SU-DHL-6 (cell line): ENCODE results near the gene KRT2.

Experiments used
- H2AFZ ChIP-seq: fragments of 200-600 bp; sonication (generic); 2 replicates; pipeline ENCODE4 v1.6.1; 2014; ENCODE audit warnings: low read depth, mild to moderate bottlenecking, moderate library complexity, mixed read lengths, antibody characterized with exemption, low read length; ENCODE audit not compliant: severe bottlenecking
- H3F3A ChIP-seq: fragments of 200-600 bp; shearing (Covaris generic); 2 replicates; pipeline ENCODE4 v1.6.0; 2016; ENCODE audit warnings: antibody characterized with exemption, mild to moderate bottlenecking; ENCODE audit not compliant: insufficient read depth
- H3K27ac ChIP-seq: fragments of 200-600 bp; sonication (generic); 2 replicates; pipeline ENCODE4 v1.5.1; 2016; ENCODE audit warnings: low read depth, mild to moderate bottlenecking, low read length, moderate library complexity, mixed read lengths
- H3K27me3 ChIP-seq: fragments of 200-600 bp; sonication (generic), shearing (Covaris generic); 2 replicates; pipeline ENCODE4 v1.6.0; 2014; ENCODE audit warnings: mild to moderate bottlenecking, low read length
- H3K36me3 ChIP-seq: fragments of 200-600 bp; sonication (generic); 2 replicates; pipeline ENCODE4 v1.6.1; 2014; ENCODE audit warnings: mild to moderate bottlenecking, low read length, mixed read lengths
- H3K4me2 ChIP-seq: fragments of 300-600, 200-600 bp; shearing (Covaris generic), sonication (generic); 2 replicates; pipeline ENCODE4 v1.6.0; 2014; ENCODE audit warnings: low read length, low read depth, mild to moderate bottlenecking; ENCODE audit not compliant: poor library complexity, severe bottlenecking
- H3K4me3 ChIP-seq: fragments of 200-600 bp; sonication (generic); 2 replicates; pipeline ENCODE4 v1.5.1; 2014; ENCODE audit warnings: antibody characterized with exemption, low read length, mild to moderate bottlenecking, mixed read lengths; ENCODE audit not compliant: insufficient read depth, poor library complexity, severe bottlenecking
- H3K79me2 ChIP-seq: fragments of 200-600 bp; sonication (generic); 2 replicates; pipeline ENCODE4 v1.6.1; 2014; ENCODE audit warnings: mild to moderate bottlenecking, low read length, moderate library complexity; ENCODE audit not compliant: insufficient read depth
- H3K9ac ChIP-seq: fragments of 200-600 bp; sonication (generic); 2 replicates; pipeline ENCODE4 v1.7.0; 2014; ENCODE audit warnings: mild to moderate bottlenecking, low read length
- H3K9me2 ChIP-seq: fragments of 200-600 bp; sonication (generic); replicated peaks from 2 replicates; pipeline ENCODE4 v1.6.1; 2014; ENCODE audit warnings: low read length; ENCODE audit not compliant: insufficient read depth
- H3K9me3 ChIP-seq: fragments of 200-600 bp; sonication (generic); 2 replicates; pipeline ENCODE4 v1.6.1; 2014; ENCODE audit warnings: low read length, mixed read lengths; ENCODE audit not compliant: insufficient read depth
- H4K20me1 ChIP-seq: fragments of 200-600 bp; sonication (generic); 2 replicates; pipeline ENCODE4 v1.6.1; 2014; ENCODE audit warnings: low read depth, mild to moderate bottlenecking, antibody characterized with exemption, low read length, moderate library complexity, mixed read lengths
- EZH2phosphoT487 ChIP-seq: fragments of 200-600 bp; sonication (generic), shearing (Covaris generic); conservative IDR thresholded peaks from 2 replicates; pipeline ENCODE4 v1.6.1; 2018; ENCODE audit warnings: mild to moderate bottlenecking, antibody characterized with exemption, low read length, moderate library complexity, mixed read lengths
- TF ChIP-seq, protein P1 (sequence below): fragments of 200-600 bp; sonication (generic); IDR thresholded peaks from one replicate; pipeline ENCODE4 v1.5.1; 2017; ENCODE audit warnings: antibody characterized with exemption, mild to moderate bottlenecking, low read length, moderate library complexity; ENCODE audit not compliant: insufficient read depth, poor library complexity, severe bottlenecking

Gene KRT2

DNA sequence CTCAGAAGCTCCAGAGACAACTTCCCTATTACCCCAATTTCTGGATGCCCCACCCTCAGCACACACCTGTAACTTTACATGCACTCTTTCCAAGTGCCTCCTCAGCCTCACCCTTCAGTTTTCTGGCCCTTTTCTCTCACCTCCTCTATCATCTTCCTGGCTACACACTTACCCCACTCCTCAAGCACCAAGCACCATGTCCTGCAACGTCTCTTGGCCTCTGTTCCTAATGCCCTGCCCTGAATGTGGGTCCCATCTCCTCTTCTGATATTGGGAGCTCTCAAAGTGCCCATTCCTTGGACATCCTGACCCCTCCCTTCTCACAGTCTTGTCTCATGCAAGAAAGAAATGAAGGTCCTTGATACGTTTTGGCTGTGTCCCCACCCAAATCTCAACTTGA, 51.9 kb downstream of the KRT2 start:
- H3K4me2 ChIP-seq, result no peak overlapping the region
- H3K9me2 ChIP-seq, result no peaks in the 10 kb centered on the region
- no peak overlapping the region for H3K4me3 ChIP-seq
- H3K79me2 ChIP-seq, result no peaks in the 10 kb centered on the region
- H3F3A ChIP-seq, result no peaks in the 10 kb centered on the region
- no peaks in the 10 kb centered on the region for H3K27me3 ChIP-seq
- no peaks in the 10 kb centered on the region for H3K9me3 ChIP-seq
- H3K9ac ChIP-seq, result no peak overlapping the region
- no peaks in the 10 kb centered on the region for H4K20me1 ChIP-seq
- H2AFZ ChIP-seq, result no peak overlapping the region
- no peaks in the 10 kb centered on the region for H3K36me3 ChIP-seq
- no peak overlapping the region for H3K27ac ChIP-seq
- TF ChIP-seq, protein P1, sequence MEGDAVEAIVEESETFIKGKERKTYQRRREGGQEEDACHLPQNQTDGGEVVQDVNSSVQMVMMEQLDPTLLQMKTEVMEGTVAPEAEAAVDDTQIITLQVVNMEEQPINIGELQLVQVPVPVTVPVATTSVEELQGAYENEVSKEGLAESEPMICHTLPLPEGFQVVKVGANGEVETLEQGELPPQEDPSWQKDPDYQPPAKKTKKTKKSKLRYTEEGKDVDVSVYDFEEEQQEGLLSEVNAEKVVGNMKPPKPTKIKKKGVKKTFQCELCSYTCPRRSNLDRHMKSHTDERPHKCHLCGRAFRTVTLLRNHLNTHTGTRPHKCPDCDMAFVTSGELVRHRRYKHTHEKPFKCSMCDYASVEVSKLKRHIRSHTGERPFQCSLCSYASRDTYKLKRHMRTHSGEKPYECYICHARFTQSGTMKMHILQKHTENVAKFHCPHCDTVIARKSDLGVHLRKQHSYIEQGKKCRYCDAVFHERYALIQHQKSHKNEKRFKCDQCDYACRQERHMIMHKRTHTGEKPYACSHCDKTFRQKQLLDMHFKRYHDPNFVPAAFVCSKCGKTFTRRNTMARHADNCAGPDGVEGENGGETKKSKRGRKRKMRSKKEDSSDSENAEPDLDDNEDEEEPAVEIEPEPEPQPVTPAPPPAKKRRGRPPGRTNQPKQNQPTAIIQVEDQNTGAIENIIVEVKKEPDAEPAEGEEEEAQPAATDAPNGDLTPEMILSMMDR, result no peak
- no peak for TF ChIP-seq EZH2phosphoT487

DNA sequence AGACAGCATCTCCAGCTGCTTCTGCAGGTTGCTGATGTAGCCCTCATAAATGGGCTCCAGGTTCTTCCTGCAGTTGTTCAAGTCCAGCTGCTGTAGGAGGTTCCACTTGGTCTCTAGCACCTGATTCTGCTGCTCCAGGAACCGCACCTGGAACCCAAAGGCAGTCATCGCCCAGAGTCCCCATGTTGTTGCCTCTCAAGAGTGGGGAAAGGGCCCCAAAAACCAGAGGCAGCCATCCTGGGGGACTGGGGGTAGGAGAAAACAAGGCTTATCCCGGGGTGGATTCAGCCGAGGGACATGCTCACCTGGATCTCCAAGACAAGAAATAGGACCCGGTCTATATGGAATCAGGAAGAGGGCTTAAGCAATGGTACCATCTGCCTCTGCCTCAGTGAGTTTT, 53.0 kb downstream of the KRT2 start:
- Histone ChIP-seq H2AFZ (no peak overlapping the region), H3K4me3 (no peak overlapping the region), H3K36me3 (no peaks in the 10 kb centered on the region), H3F3A (no peaks in the 10 kb centered on the region), H3K27me3 (no peaks in the 10 kb centered on the region), H3K9me3 (no peaks in the 10 kb centered on the region), H3K79me2 (no peaks in the 10 kb centered on the region), H3K9ac (no peak overlapping the region), H3K9me2 (no peaks in the 10 kb centered on the region), H3K27ac (no peak overlapping the region), H3K4me2 (no peak overlapping the region), H4K20me1 (no peaks in the 10 kb centered on the region)
- TF ChIP-seq, protein P1, result no peak
- TF ChIP-seq EZH2phosphoT487, result no peak
